AG04450 (cell line): Measurements from ENCODE around the gene SLC24A4. TPM values are rescaled to one million over a fixed set of nuclear protein-coding genes. Genes with fewer than 3 reads are reported as not detected.
A peak's percentile ranks its signal among the peaks of the same experiment; 100 is the strongest.

Source experiments
- CTCF ChIA-PET: fragments of 300-600, 350-600 bp; formaldehyde crosslinking; extraction: SDS; loops from one replicate; lab custom pipeline; 2022; ENCODE audit warnings: antibody characterized with exemption, inconsistent platforms; lab: Charles Lee
- POLR2A ChIA-PET: fragments of 350-600 bp; formaldehyde crosslinking; extraction: SDS; loops from one replicate; lab custom pipeline; 2021; ENCODE audit warnings: antibody characterized with exemption, inconsistent platforms; lab: Yijun Ruan, JAX
- DNase-seq: peaks from one replicate; pipeline ENCODE4 v3.0.0-alpha.2; 2011; ENCODE audit warnings: low read depth, low spot score
- H3K27ac ChIP-seq: one replicate; pipeline ENCODE4 v1.5.1; 2012; ENCODE audit warnings: low read depth, low read length, control low read depth
- H3K27me3 ChIP-seq: one replicate; pipeline ENCODE4 v1.6.0; 2012; ENCODE audit warnings: low read length; ENCODE audit not compliant: control insufficient read depth, insufficient read depth
- H3K4me3 ChIP-seq: 2 replicates; pipeline ENCODE4 v1.5.1; 2011; ENCODE audit warnings: mild to moderate bottlenecking, low read depth, low read length, control low read depth
- H3K9me3 ChIP-seq: 2 replicates; pipeline ENCODE4 v1.5.1; 2012; ENCODE audit warnings: low read length; ENCODE audit not compliant: control insufficient read depth, insufficient read depth
- CTCF ChIP-seq: IDR thresholded peaks from 2 replicates; pipeline ENCODE4 v1.5.1; 2011; ENCODE audit warnings: low read depth, low read length, control low read depth, inconsistent platforms
- polyA plus RNA-seq: library from polyadenylated mRNA; depleted of rRNA; stranded (reverse); fragments of >200 nt; gene quantifications from 2 replicates; pipeline ENCODE4 v1.2.3, GENCODE V29; 2011

Gene SLC24A4
- polyA plus RNA-seq, 1 experiment, result not detected

GRCh38 chr14:92456215-92457015 lies 133.4 kb downstream of the SLC24A4 start:
- peaks cover 3% of the 10 kb centered on the region for H3K27me3 ChIP-seq
- ChIA-PET POLR2A (no interaction called here), CTCF (interaction anchor here (3.5 kb wide), 1 partner anchor 322 kb away, joined by 28 read pairs; no protein-coding TSS in a partner anchor)
- peak; percentile 85 for TF ChIP-seq CTCF
- DNase-seq, result peak; percentile 54
- H3K9me3 ChIP-seq, result peaks cover 3% of the 10 kb centered on the region; the same call in 1 of the 2 replicates
- no peak overlapping the region for H3K4me3 ChIP-seq
- no peak overlapping the region for H3K27ac ChIP-seq

DNA sequence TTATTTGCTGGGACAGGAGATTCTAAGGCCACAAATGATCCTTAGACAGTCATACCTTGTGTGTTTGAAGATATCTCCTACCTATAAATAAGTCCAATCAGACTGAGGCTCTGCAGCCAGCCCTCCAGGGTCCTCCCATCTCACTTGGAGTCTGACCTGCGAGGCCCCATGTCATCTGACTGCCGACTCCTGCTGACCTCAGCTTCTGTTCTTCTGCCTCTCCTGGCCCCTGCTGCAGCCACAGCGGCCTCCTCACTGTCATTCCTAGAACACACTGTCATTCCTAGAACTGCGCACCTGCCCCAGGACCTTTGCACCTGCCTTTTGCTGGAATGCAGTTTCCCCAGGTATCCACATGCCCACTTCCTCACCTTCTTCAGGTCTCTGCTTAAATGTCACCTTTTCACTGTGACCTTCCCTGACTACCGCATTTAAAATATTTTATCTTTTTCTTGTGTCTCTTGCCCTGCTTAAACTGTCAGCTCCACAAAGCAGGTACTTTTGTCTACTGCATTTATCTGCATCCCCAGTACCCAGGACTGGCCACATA lies 134.1 kb downstream of the SLC24A4 start:
- CTCF ChIA-PET, result interaction anchor here (0.7 to 3.5 kb wide), 3 partner anchors 42 to 322 kb away, joined by 3 to 28 read pairs (median 3); no protein-coding TSS in a partner anchor
- POLR2A ChIA-PET, result no interaction called here
- no peak overlapping the region for H3K27ac ChIP-seq

DNA sequence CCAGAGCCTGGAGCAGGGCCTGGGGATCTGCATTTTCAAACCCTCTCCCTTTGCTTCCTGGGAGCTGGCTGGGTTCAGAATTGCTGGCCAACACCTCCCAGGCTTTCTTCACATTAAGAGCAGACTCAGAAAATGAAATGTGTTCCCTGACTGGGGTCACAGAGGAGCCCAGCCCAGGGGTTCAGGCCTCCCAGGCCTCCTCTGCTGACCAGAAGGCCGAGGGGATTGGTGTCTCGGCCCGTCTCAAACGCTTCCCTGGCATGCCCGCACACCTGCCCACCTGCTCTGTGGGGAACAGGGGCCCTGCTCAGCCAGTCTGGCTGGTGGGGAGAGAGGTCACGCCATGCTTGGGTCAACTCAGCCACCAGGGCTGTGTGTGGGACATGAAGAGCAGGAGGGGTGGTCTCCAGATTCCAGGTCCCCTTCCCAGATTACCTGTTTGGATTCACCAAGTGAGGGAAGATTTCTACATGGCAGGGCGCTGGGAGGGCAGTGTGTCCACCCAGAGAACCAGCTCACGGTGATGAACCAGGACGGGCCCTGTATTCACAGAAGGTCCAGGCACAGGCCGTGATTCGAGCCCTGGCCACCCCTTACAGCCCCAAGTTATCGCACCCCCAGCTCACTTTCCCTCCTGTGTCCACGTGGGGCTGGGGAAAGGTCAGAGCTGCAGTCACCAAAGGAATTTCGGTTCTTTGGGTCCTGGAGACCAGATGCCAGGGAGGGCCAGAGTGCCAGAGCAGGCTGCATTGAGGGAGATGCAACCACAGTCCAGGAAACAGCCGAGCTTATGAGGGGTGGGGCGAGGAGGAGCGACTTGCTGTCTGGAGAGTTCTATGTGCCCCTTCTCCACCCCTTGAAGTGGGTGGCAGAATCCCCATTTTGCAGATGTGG lies 135.4 kb downstream of the SLC24A4 start:
- ChIA-PET CTCF (interaction anchor here (1.3 to 3.5 kb wide), 3 partner anchors 223 to 336 kb away, joined by 3 to 28 read pairs (median 4); no protein-coding TSS in a partner anchor), POLR2A (interaction anchor here (0.6 kb wide), 1 partner anchor 351 kb away, joined by 3 read pairs; no protein-coding TSS in a partner anchor)
- peaks cover 3% of the 10 kb centered on the region; the same call in 1 of the 2 replicates for H3K9me3 ChIP-seq
- no peak for DNase-seq
- no peaks in the 10 kb centered on the region for H3K27me3 ChIP-seq
- H3K27ac ChIP-seq, result no peak overlapping the region
- no peak overlapping the region for H3K4me3 ChIP-seq
- TF ChIP-seq CTCF, result no peak

More for the DNA sequence above, 134.1 kb downstream of the SLC24A4 start:
- no peak for TF ChIP-seq CTCF
- H3K4me3 ChIP-seq, result no peak overlapping the region
- H3K27me3 ChIP-seq, result peaks cover 3% of the 10 kb centered on the region
- peaks cover 3% of the 10 kb centered on the region; the same call in 1 of the 2 replicates for H3K9me3 ChIP-seq
- no peak for DNase-seq

- Histone ChIP-seq H3K4me3 (no peak overlapping the region), H3K27ac (no peak overlapping the region), H3K27me3 (no peaks in the 10 kb centered on the region), H3K9me3 (peaks cover 3% of the 10 kb centered on the region; the same call in 1 of the 2 replicates)
- DNase-seq, result no peak
- ChIA-PET CTCF (interaction anchor here (0.8 to 2.5 kb wide), 5 partner anchors 222 to 337 kb away, joined by 3 to 14 read pairs (median 4); no protein-coding TSS in a partner anchor), POLR2A (interaction anchor here (0.6 kb wide), 1 partner anchor 352 kb away, joined by 3 read pairs; no protein-coding TSS in a partner anchor)
- TF ChIP-seq CTCF, result no peak
Observed at GRCh38 chr14:92459030-92459949, 136.3 kb downstream of the SLC24A4 start.
